Measurements from ENCODE around the gene FABP7.

Gene FABP7

GRCh38 chr6:122809691-122810090 lies 30.2 kb downstream of the FABP7 start:
- Histone ChIP-seq H3K9ac (ENCODE audit: low read length in 2 of 2) (no peak overlapping the region), H3K27me3 (ENCODE audit: control insufficient read depth in 1 of 2, insufficient read depth in 2 of 2, low read length in 2 of 2) (no peaks in the 10 kb centered on the region), H3K27ac (ENCODE audit: low read length) (no peak overlapping the region), H3K36me3 (ENCODE audit: control insufficient read depth in 2 of 2, insufficient read depth in 2 of 2, low read length in 2 of 2) (no peaks in the 10 kb centered on the region), H3K4me3 (ENCODE audit: low read length in 2 of 2) (no peak overlapping the region), H3K4me1 (ENCODE audit: control insufficient read depth, insufficient read depth, low read length) (no peaks in the 10 kb centered on the region), H3K9me3 (ENCODE audit: control insufficient read depth in 2 of 2, low read length in 2 of 2) (no peaks in the 10 kb centered on the region)

GRCh38 chr6:122810189-122810588 lies 30.7 kb downstream of the FABP7 start:
- no peaks in the 10 kb centered on the region for H3K9me3 ChIP-seq (ENCODE audit: control insufficient read depth in 2 of 2, low read length in 2 of 2)
- no peak overlapping the region for H3K27ac ChIP-seq (ENCODE audit: low read length)
- no peak overlapping the region for H3K4me3 ChIP-seq (ENCODE audit: low read length in 2 of 2)
- no peaks in the 10 kb centered on the region for H3K36me3 ChIP-seq (ENCODE audit: control insufficient read depth in 2 of 2, insufficient read depth in 2 of 2, low read length in 2 of 2)
- H3K27me3 ChIP-seq (ENCODE audit: control insufficient read depth in 1 of 2, insufficient read depth in 2 of 2, low read length in 2 of 2) = no peaks in the 10 kb centered on the region
- H3K9ac ChIP-seq (ENCODE audit: low read length in 2 of 2) = no peak overlapping the region
- H3K4me1 ChIP-seq (ENCODE audit: control insufficient read depth, insufficient read depth, low read length) = no peaks in the 10 kb centered on the region

DNA sequence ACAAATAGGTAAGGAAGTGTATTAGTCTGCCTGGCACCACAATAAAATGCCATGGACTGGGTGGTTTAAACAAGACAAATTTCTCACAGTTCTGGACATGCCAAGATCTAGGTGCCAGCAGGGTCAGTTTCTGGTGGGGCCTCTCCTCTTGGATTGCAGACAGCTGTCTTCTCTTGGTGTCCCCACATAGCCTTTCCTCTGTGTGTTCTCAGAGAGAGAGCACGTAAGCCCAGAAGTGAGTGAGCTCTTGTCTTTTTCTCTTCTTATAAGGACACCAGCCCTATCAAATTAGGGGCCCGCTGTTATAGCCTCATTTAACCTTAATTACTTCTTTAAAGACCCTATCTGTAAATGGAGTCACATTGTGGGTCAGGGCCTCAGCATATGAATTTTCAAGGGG lies 37.8 kb downstream of the FABP7 start:
- no peak overlapping the region for H3K9ac ChIP-seq (ENCODE audit: low read length in 2 of 2)
- H3K27me3 ChIP-seq (ENCODE audit: control insufficient read depth in 1 of 2, insufficient read depth in 2 of 2, low read length in 2 of 2) = no peaks in the 10 kb centered on the region
- no peaks in the 10 kb centered on the region for H3K36me3 ChIP-seq (ENCODE audit: control insufficient read depth in 2 of 2, insufficient read depth in 2 of 2, low read length in 2 of 2)
- no peaks in the 10 kb centered on the region for H3K4me1 ChIP-seq (ENCODE audit: control insufficient read depth, insufficient read depth, low read length)
- no peaks in the 10 kb centered on the region for H3K9me3 ChIP-seq (ENCODE audit: control insufficient read depth in 2 of 2, low read length in 2 of 2)
- no peak overlapping the region for H3K27ac ChIP-seq (ENCODE audit: low read length)
- no peak overlapping the region for H3K4me3 ChIP-seq (ENCODE audit: low read length in 2 of 2)

GRCh38 chr6:122817766-122818165 lies 38.2 kb downstream of the FABP7 start:
- no peak overlapping the region for H3K27ac ChIP-seq (ENCODE audit: low read length)
- H3K27me3 ChIP-seq (ENCODE audit: control insufficient read depth in 1 of 2, insufficient read depth in 2 of 2, low read length in 2 of 2) = no peaks in the 10 kb centered on the region
- H3K4me1 ChIP-seq (ENCODE audit: control insufficient read depth, insufficient read depth, low read length) = no peaks in the 10 kb centered on the region
- H3K9me3 ChIP-seq (ENCODE audit: control insufficient read depth in 2 of 2, low read length in 2 of 2) = no peaks in the 10 kb centered on the region
- H3K36me3 ChIP-seq (ENCODE audit: control insufficient read depth in 2 of 2, insufficient read depth in 2 of 2, low read length in 2 of 2) = no peaks in the 10 kb centered on the region
- H3K9ac ChIP-seq (ENCODE audit: low read length in 2 of 2) = no peak overlapping the region
- H3K4me3 ChIP-seq (ENCODE audit: low read length in 2 of 2) = no peak overlapping the region

- Histone ChIP-seq H3K4me1 (ENCODE audit: control insufficient read depth, insufficient read depth, low read length) (no peaks in the 10 kb centered on the region), H3K4me3 (ENCODE audit: low read length in 2 of 2) (no peak overlapping the region), H3K9me3 (ENCODE audit: control insufficient read depth in 2 of 2, low read length in 2 of 2) (no peaks in the 10 kb centered on the region), H3K27ac (ENCODE audit: low read length) (no peak overlapping the region), H3K27me3 (ENCODE audit: control insufficient read depth in 1 of 2, insufficient read depth in 2 of 2, low read length in 2 of 2) (no peaks in the 10 kb centered on the region), H3K36me3 (ENCODE audit: control insufficient read depth in 2 of 2, insufficient read depth in 2 of 2, low read length in 2 of 2) (no peaks in the 10 kb centered on the region), H3K9ac (ENCODE audit: low read length in 2 of 2) (no peak overlapping the region)
Measured at GRCh38 chr6:122818866-122819265, 39.4 kb downstream of the FABP7 start.

DNA sequence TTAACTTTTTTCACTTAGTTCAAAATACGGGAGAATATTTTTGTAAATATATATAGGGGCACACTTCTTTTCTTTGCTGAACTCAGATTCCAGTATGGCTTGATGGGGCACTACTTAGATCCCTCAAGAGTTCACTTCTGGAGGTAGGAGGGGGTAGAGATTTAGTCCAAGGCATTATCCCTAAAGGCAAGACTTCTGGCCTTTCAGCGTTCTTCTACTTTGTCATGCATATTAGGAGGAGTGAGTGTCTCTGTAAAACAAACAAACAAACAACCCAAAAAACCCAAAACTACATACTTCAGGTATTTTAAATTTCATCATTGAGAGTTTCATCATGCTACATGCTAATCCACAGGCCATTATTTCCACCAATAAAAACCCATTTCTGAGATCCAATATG lies 41.6 kb downstream of the FABP7 start:
- Histone ChIP-seq H3K27ac (ENCODE audit: low read length) (no peak overlapping the region), H3K4me3 (ENCODE audit: low read length in 2 of 2) (no peak overlapping the region), H3K9me3 (ENCODE audit: control insufficient read depth in 2 of 2, low read length in 2 of 2) (no peaks in the 10 kb centered on the region), H3K36me3 (ENCODE audit: control insufficient read depth in 2 of 2, insufficient read depth in 2 of 2, low read length in 2 of 2) (no peaks in the 10 kb centered on the region), H3K9ac (ENCODE audit: low read length in 2 of 2) (no peak overlapping the region), H3K27me3 (ENCODE audit: control insufficient read depth in 1 of 2, insufficient read depth in 2 of 2, low read length in 2 of 2) (no peaks in the 10 kb centered on the region), H3K4me1 (ENCODE audit: control insufficient read depth, insufficient read depth, low read length) (no peaks in the 10 kb centered on the region)

GRCh38 chr6:122825163-122825562 lies 45.6 kb downstream of the FABP7 start:
- H3K9ac ChIP-seq (ENCODE audit: low read length in 2 of 2) = no peak overlapping the region
- no peaks in the 10 kb centered on the region for H3K36me3 ChIP-seq (ENCODE audit: control insufficient read depth in 2 of 2, insufficient read depth in 2 of 2, low read length in 2 of 2)
- H3K9me3 ChIP-seq (ENCODE audit: control insufficient read depth in 2 of 2, low read length in 2 of 2) = no peaks in the 10 kb centered on the region
- no peaks in the 10 kb centered on the region for H3K27me3 ChIP-seq (ENCODE audit: control insufficient read depth in 1 of 2, insufficient read depth in 2 of 2, low read length in 2 of 2)
- no peak overlapping the region for H3K4me3 ChIP-seq (ENCODE audit: low read length in 2 of 2)
- no peaks in the 10 kb centered on the region for H3K4me1 ChIP-seq (ENCODE audit: control insufficient read depth, insufficient read depth, low read length)
- H3K27ac ChIP-seq (ENCODE audit: low read length) = no peak overlapping the region

DNA sequence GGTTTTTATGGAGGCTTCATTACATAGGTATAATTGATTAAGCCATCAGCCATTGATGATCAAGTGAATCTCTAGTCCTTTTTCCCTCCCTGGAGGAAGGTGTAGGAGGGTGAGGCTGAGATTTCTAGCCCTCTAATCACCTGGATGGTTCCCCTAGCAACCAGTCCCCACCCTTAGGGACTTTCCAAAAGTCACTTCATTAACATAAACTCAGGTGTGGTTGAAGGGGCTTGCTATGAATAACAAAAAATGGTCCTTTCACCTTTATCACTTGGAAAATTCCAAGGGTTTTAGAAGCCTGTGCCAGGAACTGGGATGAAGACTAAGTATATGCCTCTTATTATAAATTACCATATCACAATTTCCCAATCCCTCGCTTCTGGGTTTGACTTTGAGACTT lies 49.9 kb downstream of the FABP7 start:
- Histone ChIP-seq H3K9me3 (ENCODE audit: control insufficient read depth in 2 of 2, low read length in 2 of 2) (no peaks in the 10 kb centered on the region), H3K4me1 (ENCODE audit: control insufficient read depth, insufficient read depth, low read length) (no peaks in the 10 kb centered on the region), H3K27ac (ENCODE audit: low read length) (no peak overlapping the region), H3K36me3 (ENCODE audit: control insufficient read depth in 2 of 2, insufficient read depth in 2 of 2, low read length in 2 of 2) (no peaks in the 10 kb centered on the region), H3K27me3 (ENCODE audit: control insufficient read depth in 1 of 2, insufficient read depth in 2 of 2, low read length in 2 of 2) (no peaks in the 10 kb centered on the region), H3K9ac (ENCODE audit: low read length in 2 of 2) (no peak overlapping the region), H3K4me3 (ENCODE audit: low read length in 2 of 2) (no peak overlapping the region)

DNA sequence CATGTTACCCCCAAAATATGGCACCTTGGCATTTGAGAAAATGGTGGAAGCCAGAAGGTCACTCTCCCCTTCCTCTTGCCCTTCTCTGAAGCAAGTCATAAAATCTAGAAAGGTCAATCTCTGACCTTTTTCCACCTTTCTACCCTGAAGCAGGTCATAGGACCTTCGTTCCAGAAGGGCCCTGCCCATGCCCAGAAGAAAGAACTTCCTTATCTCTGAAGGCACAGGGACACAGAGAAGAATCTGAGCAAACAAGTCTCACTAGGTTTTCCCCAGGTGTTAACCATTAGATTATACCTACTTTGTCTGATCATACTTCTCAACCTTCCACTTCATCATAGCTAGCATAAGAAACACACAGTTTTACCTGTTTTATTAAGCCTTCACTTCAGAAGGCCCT lies 52.0 kb downstream of the FABP7 start:
- H3K9me3 ChIP-seq (ENCODE audit: control insufficient read depth in 2 of 2, low read length in 2 of 2) = no peaks in the 10 kb centered on the region
- H3K4me3 ChIP-seq (ENCODE audit: low read length in 2 of 2) = no peak overlapping the region
- no peak overlapping the region for H3K27ac ChIP-seq (ENCODE audit: low read length)
- no peaks in the 10 kb centered on the region for H3K4me1 ChIP-seq (ENCODE audit: control insufficient read depth, insufficient read depth, low read length)
- no peak overlapping the region for H3K9ac ChIP-seq (ENCODE audit: low read length in 2 of 2)
- H3K36me3 ChIP-seq (ENCODE audit: control insufficient read depth in 2 of 2, insufficient read depth in 2 of 2, low read length in 2 of 2) = no peaks in the 10 kb centered on the region
- H3K27me3 ChIP-seq (ENCODE audit: control insufficient read depth in 1 of 2, insufficient read depth in 2 of 2, low read length in 2 of 2) = no peaks in the 10 kb centered on the region

GRCh38 chr6:122832459-122832858 lies 52.9 kb downstream of the FABP7 start:
- Histone ChIP-seq H3K9me3 (ENCODE audit: control insufficient read depth in 2 of 2, low read length in 2 of 2) (no peaks in the 10 kb centered on the region), H3K36me3 (ENCODE audit: control insufficient read depth in 2 of 2, insufficient read depth in 2 of 2, low read length in 2 of 2) (no peaks in the 10 kb centered on the region), H3K4me1 (ENCODE audit: control insufficient read depth, insufficient read depth, low read length) (no peaks in the 10 kb centered on the region), H3K27me3 (ENCODE audit: control insufficient read depth in 1 of 2, insufficient read depth in 2 of 2, low read length in 2 of 2) (no peaks in the 10 kb centered on the region), H3K9ac (ENCODE audit: low read length in 2 of 2) (no peak overlapping the region), H3K4me3 (ENCODE audit: low read length in 2 of 2) (no peak overlapping the region), H3K27ac (ENCODE audit: low read length) (no peak overlapping the region)

DNA sequence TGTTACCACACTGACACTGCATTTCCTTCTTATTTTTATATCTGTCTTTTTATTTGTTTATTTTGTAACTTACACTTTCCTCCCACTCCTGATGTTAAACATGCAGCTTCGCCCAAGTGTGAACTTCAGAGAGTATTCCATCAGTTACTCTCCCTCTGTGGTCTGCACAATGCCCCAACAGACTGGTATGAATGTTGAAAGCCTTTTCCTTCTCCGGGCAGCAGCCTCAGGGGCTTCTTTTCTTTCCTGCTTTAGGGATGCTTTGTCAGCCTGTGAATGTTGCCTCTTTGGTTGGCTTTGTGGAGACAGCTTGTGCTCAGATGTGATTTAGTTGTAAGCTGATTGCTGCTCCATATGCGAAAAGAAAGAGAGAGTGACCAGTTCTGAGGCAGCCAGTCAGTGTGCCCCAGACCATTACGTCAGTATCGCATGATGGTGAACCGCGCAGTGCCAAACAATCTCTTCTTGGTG lies 53.5 kb downstream of the FABP7 start:
- no peaks in the 10 kb centered on the region for H3K27me3 ChIP-seq (ENCODE audit: control insufficient read depth in 1 of 2, insufficient read depth in 2 of 2, low read length in 2 of 2)
- H3K27ac ChIP-seq (ENCODE audit: low read length) = no peak overlapping the region
- no peak overlapping the region for H3K4me3 ChIP-seq (ENCODE audit: low read length in 2 of 2)
- no peaks in the 10 kb centered on the region for H3K36me3 ChIP-seq (ENCODE audit: control insufficient read depth in 2 of 2, insufficient read depth in 2 of 2, low read length in 2 of 2)
- no peaks in the 10 kb centered on the region for H3K4me1 ChIP-seq (ENCODE audit: control insufficient read depth, insufficient read depth, low read length)
- H3K9me3 ChIP-seq (ENCODE audit: control insufficient read depth in 2 of 2, low read length in 2 of 2) = no peaks in the 10 kb centered on the region
- no peak overlapping the region for H3K9ac ChIP-seq (ENCODE audit: low read length in 2 of 2)
